Transverse colon (tissue), 4 donors: ENCODE measurements around the gene PPM1H. TPM values are rescaled to one million over a fixed set of nuclear protein-coding genes. Genes with fewer than 3 reads are reported as not detected.

Source experiments
- DNase-seq: peaks from one replicate; pipeline ENCODE4 v3.0.0-alpha.2; 2019
- H3K27ac ChIP-seq, 4 donors: fragments of 200-600 bp; sonication (generic); 2 replicates each; pipeline ENCODE4 v1.5.1; 2016 to 2018; ENCODE audit warnings: inconsistent platforms in 4 of 4
- H3K27me3 ChIP-seq: fragments of 200-600 bp; sonication (generic); 2 replicates; pipeline ENCODE4 v1.5.1; 2017; ENCODE audit warnings: inconsistent platforms
- H3K36me3 ChIP-seq, 4 donors: fragments of 200-600 bp; sonication (generic); 2 replicates each; pipeline ENCODE4 v1.5.1; 2017 to 2019; ENCODE audit warnings: inconsistent platforms in 4 of 4
- H3K4me1 ChIP-seq, 4 donors: fragments of 200-600 bp; sonication (generic); 2 replicates each; pipeline ENCODE4 v1.5.1; 2017 to 2020; ENCODE audit warnings: inconsistent platforms in 4 of 4
- H3K4me3 ChIP-seq, 4 donors: fragments of 200-600 bp; sonication (generic); 1 replicate in 1 of 4; 2 replicates in 3 of 4; pipeline versions ENCODE4 v1.5.1 to v1.6.1; 2017 to 2019; ENCODE audit warnings: inconsistent platforms in 4 of 4
- H3K9me3 ChIP-seq, 2 donors: fragments of 200-600 bp; sonication (generic); 2 replicates each; pipeline ENCODE4 v1.5.1; 2017 to 2019; ENCODE audit warnings: inconsistent platforms in 2 of 2
- EP300 ChIP-seq: sonication (generic); formaldehyde crosslinking; IDR thresholded peaks from one replicate; pipeline ENCODE4 v1.6.1; 2017; ENCODE audit warnings: antibody characterized with exemption, low read depth
- POLR2A ChIP-seq: fragments of 450-650 bp; IDR thresholded peaks from one replicate; pipeline ENCODE4 v1.6.1; 2016; ENCODE audit warnings: antibody characterized with exemption, mild to moderate bottlenecking, moderate library complexity
- POLR2AphosphoS5 ChIP-seq, 3 donors: sonication (generic); formaldehyde crosslinking; IDR thresholded peaks; one replicate each; pipeline ENCODE4 v1.6.1; 2016; ENCODE audit warnings: antibody characterized with exemption in 3 of 3
- WGBS, 2 donors: methylation state at CpG; one replicate each; pipeline ENCODE4 v1.1.5; 2018; ENCODE audit warnings: low coverage in 1 of 2; 5-methylcytosine and 5-hydroxymethylcytosine counted together
- in situ Hi-C, 4 donors: fragments of 200-750 bp; cut with MboI; loops; one replicate each; pipeline versions ENCODE4 v1.15.0 to v1.15.1; 2017; ENCODE audit warnings: low sequenced_read_pairs in 3 of 4, low pct_ligation_motif_present in 1 of 4, low pct_unique_long_range_greater_than_20kb in 1 of 4
- intact Hi-C: fragments of 100-400 bp; cut with DNase I; formaldehyde crosslinking; loops from one replicate; pipeline ENCODE4 v1.15.1; 2023; ENCODE audit warnings: low total_unique reads
- total RNA-seq, 4 donors: library from RNA; depleted of rRNA; stranded (reverse); fragments of >200 nt; gene quantifications; one replicate each; pipeline ENCODE4 v1.1.0, GENCODE V29; 2016
- TF ChIP-seq, protein P1 (sequence below), 5 experiments: fragments of 200-600 bp in 3 of 5; fragments of 450-650 bp in 2 of 5; sonication (generic) in 3 of 5; IDR thresholded peaks; 1 replicate in 2 of 5; 2 replicates in 3 of 5; pipeline ENCODE4 v1.5.1; 2016 to 2017; ENCODE audit warnings: antibody characterized with exemption in 5 of 5, inconsistent platforms in 3 of 5, mild to moderate bottlenecking in 2 of 5, moderate library complexity in 1 of 5

PPM1H gene
- total RNA-seq, 4 donors from 2014 or later = 0.37 to 3.2 (median 2.8) TPM

DNA sequence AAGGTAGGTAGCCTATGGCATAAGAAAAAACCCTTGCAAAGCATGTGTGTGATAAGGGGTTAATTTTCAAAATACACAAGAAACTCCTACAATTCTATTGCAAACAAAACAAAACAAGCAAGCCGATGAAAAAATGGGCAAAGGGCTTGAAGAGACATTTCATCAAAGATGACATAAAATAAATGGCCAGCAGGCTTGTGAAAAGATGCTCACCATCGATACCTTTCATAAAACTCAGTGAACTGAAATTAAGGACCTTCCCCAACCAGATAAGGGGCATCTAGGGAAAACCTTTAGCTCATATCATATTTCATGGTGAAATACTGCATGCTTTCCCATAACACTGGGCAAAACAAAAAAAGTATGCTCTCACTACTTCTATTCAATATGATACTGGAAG, 131.2 kb downstream of the PPM1H start:
- H3K27me3 ChIP-seq = no peaks in the 10 kb centered on the region
- WGBS, 2 donors = 64 to 85% methylated on average over 2 of the region's 2 CpGs
- no peak overlapping the region for H3K4me3 ChIP-seq
- no peaks in the 10 kb centered on the region for H3K9me3 ChIP-seq
- no peak overlapping the region for H3K27ac ChIP-seq
- intact Hi-C loops = no loop called here
- no peak for DNase-seq
- H3K36me3 ChIP-seq = no peaks in the 10 kb centered on the region
- no peaks in the 10 kb centered on the region for H3K4me1 ChIP-seq
- in situ Hi-C loops = loop anchor here in 1 of 4 donors (5.0 kb wide), 1 partner anchor 361 kb away; no protein-coding TSS in a partner anchor
- TF ChIP-seq POLR2AphosphoS5 (IDR thresholded peaks at IDR 0.05) = no peak
- TF ChIP-seq, protein P1, sequence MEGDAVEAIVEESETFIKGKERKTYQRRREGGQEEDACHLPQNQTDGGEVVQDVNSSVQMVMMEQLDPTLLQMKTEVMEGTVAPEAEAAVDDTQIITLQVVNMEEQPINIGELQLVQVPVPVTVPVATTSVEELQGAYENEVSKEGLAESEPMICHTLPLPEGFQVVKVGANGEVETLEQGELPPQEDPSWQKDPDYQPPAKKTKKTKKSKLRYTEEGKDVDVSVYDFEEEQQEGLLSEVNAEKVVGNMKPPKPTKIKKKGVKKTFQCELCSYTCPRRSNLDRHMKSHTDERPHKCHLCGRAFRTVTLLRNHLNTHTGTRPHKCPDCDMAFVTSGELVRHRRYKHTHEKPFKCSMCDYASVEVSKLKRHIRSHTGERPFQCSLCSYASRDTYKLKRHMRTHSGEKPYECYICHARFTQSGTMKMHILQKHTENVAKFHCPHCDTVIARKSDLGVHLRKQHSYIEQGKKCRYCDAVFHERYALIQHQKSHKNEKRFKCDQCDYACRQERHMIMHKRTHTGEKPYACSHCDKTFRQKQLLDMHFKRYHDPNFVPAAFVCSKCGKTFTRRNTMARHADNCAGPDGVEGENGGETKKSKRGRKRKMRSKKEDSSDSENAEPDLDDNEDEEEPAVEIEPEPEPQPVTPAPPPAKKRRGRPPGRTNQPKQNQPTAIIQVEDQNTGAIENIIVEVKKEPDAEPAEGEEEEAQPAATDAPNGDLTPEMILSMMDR (IDR thresholded peaks at IDR 0.05) = no peak
- TF ChIP-seq POLR2A = no peak
- no peak for TF ChIP-seq EP300

DNA sequence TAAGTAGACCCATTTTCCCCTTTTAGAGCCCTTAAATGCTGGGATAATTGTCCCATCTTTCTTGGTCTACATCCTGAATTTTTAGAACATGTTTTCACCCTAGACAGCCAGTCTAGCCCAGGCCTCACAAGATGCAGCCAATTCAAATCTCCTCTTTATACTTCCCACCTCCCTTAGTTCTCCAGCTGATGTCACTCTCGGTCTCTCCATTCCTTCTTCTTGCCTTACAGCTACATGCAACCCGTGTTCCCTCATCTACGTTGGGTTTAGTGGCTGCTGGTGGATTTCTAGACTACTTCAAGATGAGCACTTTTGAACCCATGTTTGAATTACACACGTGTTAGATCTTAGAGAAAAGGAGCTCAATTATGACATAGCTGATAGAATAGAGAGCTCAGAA, 132.0 kb downstream of the PPM1H start:
- DNase-seq = no peak
- TF ChIP-seq EP300 (no peak), POLR2A (no peak), POLR2AphosphoS5 (IDR thresholded peaks at IDR 0.05) (no peak)
- TF ChIP-seq, protein P1 (IDR thresholded peaks at IDR 0.05) = no peak
- Histone ChIP-seq H3K4me3 (no peak overlapping the region), H3K9me3 (no peaks in the 10 kb centered on the region), H3K27ac (no peak overlapping the region), H3K27me3 (no peaks in the 10 kb centered on the region), H3K36me3 (no peaks in the 10 kb centered on the region), H3K4me1 (no peaks in the 10 kb centered on the region)
- intact Hi-C loops (no loop called here), in situ Hi-C loops (loop anchor here in 1 of 4 donors (5.0 kb wide), 1 partner anchor 361 kb away; no protein-coding TSS in a partner anchor)
- 68 to 78% methylated on average over 4 of the region's 4 CpGs for WGBS, 2 donors

DNA sequence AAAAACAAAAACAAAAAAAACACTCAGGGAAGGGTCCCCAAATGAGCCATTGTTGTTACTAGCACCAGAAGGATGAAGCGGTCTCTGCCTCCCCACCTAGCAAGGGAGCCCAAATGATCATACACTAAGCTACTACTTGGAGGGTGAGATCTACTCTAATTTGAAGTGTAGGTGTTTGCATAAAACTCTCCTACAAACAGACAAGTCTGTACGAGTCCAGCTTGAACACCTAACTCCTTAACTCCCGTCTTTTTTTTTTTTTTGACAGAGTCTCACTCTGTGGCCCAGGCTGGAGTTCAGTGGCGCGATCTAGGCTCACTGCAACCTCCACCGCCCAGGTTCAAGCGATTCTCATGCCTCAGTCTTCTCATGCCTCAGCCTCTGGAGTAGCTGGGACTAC, 132.6 kb downstream of the PPM1H start:
- TF ChIP-seq EP300 (no peak), POLR2A (no peak)
- TF ChIP-seq, protein P1 (IDR thresholded peaks at IDR 0.05) = no peak
- intact Hi-C loops (no loop called here), in situ Hi-C loops (loop anchor here in 1 of 4 donors (5.0 kb wide), 1 partner anchor 360 kb away; no protein-coding TSS in a partner anchor)
- Histone ChIP-seq H3K9me3 (no peaks in the 10 kb centered on the region), H3K27me3 (no peaks in the 10 kb centered on the region), H3K4me1 (no peaks in the 10 kb centered on the region), H3K27ac (no peak overlapping the region), H3K36me3 (no peaks in the 10 kb centered on the region), H3K4me3 (no peak overlapping the region)
- no peak for DNase-seq
- 97% methylated on average over 7 of the region's 7 CpGs; no CpG with 5 or more reads in 1 of the 2 donors for WGBS, 2 donors

DNA sequence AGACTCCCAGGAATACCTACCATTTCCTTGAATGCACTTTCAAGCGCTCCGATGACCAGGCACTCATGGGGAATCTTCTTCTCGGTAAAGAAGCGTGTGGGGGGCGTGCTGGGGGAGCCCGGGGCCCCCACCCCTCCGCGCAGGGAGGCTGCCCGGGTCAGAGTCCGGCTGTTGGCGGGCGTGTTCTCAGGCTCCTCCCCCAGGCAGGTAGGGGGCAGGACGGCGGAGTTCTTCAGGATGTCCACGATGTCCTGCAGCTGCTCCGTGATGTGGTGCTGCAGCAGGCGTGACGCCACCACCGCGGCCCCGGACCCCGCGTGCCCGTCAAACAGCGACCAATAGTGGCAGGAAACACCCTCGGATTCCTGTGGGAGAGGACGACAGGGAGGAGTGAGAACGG, 133.2 kb downstream of the PPM1H start:
- in situ Hi-C loops (loop anchor here in 1 of 4 donors (5.0 kb wide), 1 partner anchor 359 kb away; no protein-coding TSS in a partner anchor), intact Hi-C loops (no loop called here)
- no peak for TF ChIP-seq POLR2AphosphoS5 (IDR thresholded peaks at IDR 0.05)
- no peak for TF ChIP-seq POLR2A
- TF ChIP-seq EP300 = no peak
- TF ChIP-seq, protein P1 (IDR thresholded peaks at IDR 0.05) = no peak
- no peak for DNase-seq
- Histone ChIP-seq H3K4me1 (no peaks in the 10 kb centered on the region), H3K9me3 (no peaks in the 10 kb centered on the region), H3K27ac (no peak overlapping the region), H3K27me3 (no peaks in the 10 kb centered on the region), H3K4me3 (no peak overlapping the region), H3K36me3 (no peaks in the 10 kb centered on the region)
- WGBS, 2 donors = 93 to 100% methylated on average over 2 to 28 of the region's 28 CpGs
